ENCODE data around the gene CHRM5.

The CHRM5 gene

GRCh38 chr15:34070003-34070402, 101.7 kb downstream of the CHRM5 start:
- TF ChIP-seq MYC (IDR thresholded peaks at IDR 0.05; ENCODE audit: low read depth, low read length) (no peak), CTCF (IDR thresholded peaks at IDR 0.05; ENCODE audit: low read depth, low read length) (no peak), MAX (IDR thresholded peaks at IDR 0.05; ENCODE audit: low read depth, low read length) (no peak), POLR2A (IDR thresholded peaks at IDR 0.05; ENCODE audit: extremely low read depth, insufficient read length) (no peak)
- DNase-seq (ENCODE audit: low read depth), result no peak
- H3K4me3 ChIP-seq (ENCODE audit: low read depth, low read length), result no peak overlapping the region

- no peak for TF ChIP-seq POLR2A (IDR thresholded peaks at IDR 0.05; ENCODE audit: extremely low read depth, insufficient read length)
- TF ChIP-seq MYC (IDR thresholded peaks at IDR 0.05; ENCODE audit: low read depth, low read length), result no peak
- no peak for TF ChIP-seq MAX (IDR thresholded peaks at IDR 0.05; ENCODE audit: low read depth, low read length)
- no peak for TF ChIP-seq CTCF (IDR thresholded peaks at IDR 0.05; ENCODE audit: low read depth, low read length)
- no peak for DNase-seq (ENCODE audit: low read depth)
- no peak overlapping the region for H3K4me3 ChIP-seq (ENCODE audit: low read depth, low read length)
Observed at GRCh38 chr15:34076785-34077184, 108.5 kb downstream of the CHRM5 start.

- TF ChIP-seq CTCF (IDR thresholded peaks at IDR 0.05; ENCODE audit: low read depth, low read length), result no peak
- no peak for TF ChIP-seq MAX (IDR thresholded peaks at IDR 0.05; ENCODE audit: low read depth, low read length)
- no peak for TF ChIP-seq MYC (IDR thresholded peaks at IDR 0.05; ENCODE audit: low read depth, low read length)
- no peak for TF ChIP-seq POLR2A (IDR thresholded peaks at IDR 0.05; ENCODE audit: extremely low read depth, insufficient read length)
- DNase-seq (ENCODE audit: low read depth), result no peak
- H3K4me3 ChIP-seq (ENCODE audit: low read depth, low read length), result no peak overlapping the region
Observed at GRCh38 chr15:34078900-34079299, 110.6 kb downstream of the CHRM5 start.

- TF ChIP-seq CTCF (IDR thresholded peaks at IDR 0.05; ENCODE audit: low read depth, low read length), result no peak
- no peak for TF ChIP-seq MAX (IDR thresholded peaks at IDR 0.05; ENCODE audit: low read depth, low read length)
- no peak for TF ChIP-seq POLR2A (IDR thresholded peaks at IDR 0.05; ENCODE audit: extremely low read depth, insufficient read length)
- TF ChIP-seq MYC (IDR thresholded peaks at IDR 0.05; ENCODE audit: low read depth, low read length), result no peak
- H3K4me3 ChIP-seq (ENCODE audit: low read depth, low read length), result no peak overlapping the region
- no peak for DNase-seq (ENCODE audit: low read depth)
Observed at GRCh38 chr15:34079904-34080303, 111.6 kb downstream of the CHRM5 start.

- no peak for DNase-seq (ENCODE audit: low read depth)
- TF ChIP-seq POLR2A (IDR thresholded peaks at IDR 0.05; ENCODE audit: extremely low read depth, insufficient read length) (no peak), MAX (IDR thresholded peaks at IDR 0.05; ENCODE audit: low read depth, low read length) (no peak), MYC (IDR thresholded peaks at IDR 0.05; ENCODE audit: low read depth, low read length) (no peak), CTCF (IDR thresholded peaks at IDR 0.05; ENCODE audit: low read depth, low read length) (no peak)
- H3K4me3 ChIP-seq (ENCODE audit: low read depth, low read length), result no peak overlapping the region
Observed at GRCh38 chr15:34084086-34084485, 115.8 kb downstream of the CHRM5 start.

GRCh38 chr15:34085746-34086145, 117.4 kb downstream of the CHRM5 start:
- no peak overlapping the region for H3K4me3 ChIP-seq (ENCODE audit: low read depth, low read length)
- TF ChIP-seq MYC (IDR thresholded peaks at IDR 0.05; ENCODE audit: low read depth, low read length) (no peak), CTCF (IDR thresholded peaks at IDR 0.05; ENCODE audit: low read depth, low read length) (no peak), POLR2A (IDR thresholded peaks at IDR 0.05; ENCODE audit: extremely low read depth, insufficient read length) (no peak), MAX (IDR thresholded peaks at IDR 0.05; ENCODE audit: low read depth, low read length) (no peak)
- no peak for DNase-seq (ENCODE audit: low read depth)

All from NB4 (cell line).